Measurements from ENCODE around the gene ARHGAP29. TPM values are rescaled to one million over a fixed set of nuclear protein-coding genes. Genes with fewer than 3 reads are reported as not detected.

ARHGAP29 gene
- total and polyA plus RNA-seq, 12 donors, result 5.3 to 16.7 (median 10.4) TPM

- TF ChIP-seq, protein P1, sequence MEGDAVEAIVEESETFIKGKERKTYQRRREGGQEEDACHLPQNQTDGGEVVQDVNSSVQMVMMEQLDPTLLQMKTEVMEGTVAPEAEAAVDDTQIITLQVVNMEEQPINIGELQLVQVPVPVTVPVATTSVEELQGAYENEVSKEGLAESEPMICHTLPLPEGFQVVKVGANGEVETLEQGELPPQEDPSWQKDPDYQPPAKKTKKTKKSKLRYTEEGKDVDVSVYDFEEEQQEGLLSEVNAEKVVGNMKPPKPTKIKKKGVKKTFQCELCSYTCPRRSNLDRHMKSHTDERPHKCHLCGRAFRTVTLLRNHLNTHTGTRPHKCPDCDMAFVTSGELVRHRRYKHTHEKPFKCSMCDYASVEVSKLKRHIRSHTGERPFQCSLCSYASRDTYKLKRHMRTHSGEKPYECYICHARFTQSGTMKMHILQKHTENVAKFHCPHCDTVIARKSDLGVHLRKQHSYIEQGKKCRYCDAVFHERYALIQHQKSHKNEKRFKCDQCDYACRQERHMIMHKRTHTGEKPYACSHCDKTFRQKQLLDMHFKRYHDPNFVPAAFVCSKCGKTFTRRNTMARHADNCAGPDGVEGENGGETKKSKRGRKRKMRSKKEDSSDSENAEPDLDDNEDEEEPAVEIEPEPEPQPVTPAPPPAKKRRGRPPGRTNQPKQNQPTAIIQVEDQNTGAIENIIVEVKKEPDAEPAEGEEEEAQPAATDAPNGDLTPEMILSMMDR (IDR thresholded peaks at IDR 0.05), result no peak
- no peak for TF ChIP-seq POLR2A (IDR thresholded peaks at IDR 0.05)
- Histone ChIP-seq H3K27me3 (no peaks in the 10 kb centered on the region), H3K4me1 (replicated peaks in 1 of 2) (no peaks in the 10 kb centered on the region), H3K4me3 (no peak overlapping the region), H3K9me3 (replicated peaks in 1 of 3) (no peaks in the 10 kb centered on the region), H3K27ac (no peak overlapping the region), H3K36me3 (replicated peaks in 1 of 2) (no peaks in the 10 kb centered on the region)
- peak in 1 of 7 donors; percentile 21 for DNase-seq
- intact Hi-C loops (cut with DNase I), result no loop called here
- 67 to 87% (median 76%) methylated on average over 2 of the region's 2 CpGs for WGBS, 4 donors
Measured at GRCh38 chr1:94218332-94218731, 19.1 kb downstream of the ARHGAP29 start.

DNA sequence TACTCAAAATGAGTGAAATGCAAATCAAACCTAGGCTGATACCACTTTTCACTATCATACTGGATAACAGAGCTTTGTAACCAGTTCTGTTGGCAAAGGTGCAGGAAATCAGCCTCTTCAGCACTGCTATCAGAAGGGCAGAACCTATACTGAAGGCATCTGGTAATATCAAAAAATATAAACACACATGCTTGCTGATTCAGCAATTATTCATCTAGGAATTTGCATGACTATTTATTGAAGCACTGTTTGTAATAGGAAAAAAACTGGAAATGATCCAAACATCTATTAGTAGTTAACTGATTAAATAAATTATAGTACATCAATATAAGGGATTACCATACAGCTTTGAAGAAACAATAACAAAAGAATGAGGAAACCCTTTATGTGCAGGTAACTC lies 21.4 kb downstream of the ARHGAP29 start:
- intact Hi-C loops (cut with DNase I), result no loop called here
- Histone ChIP-seq H3K9me3 (replicated peaks in 1 of 3) (no peaks in the 10 kb centered on the region), H3K36me3 (replicated peaks in 1 of 2) (no peaks in the 10 kb centered on the region), H3K27me3 (no peaks in the 10 kb centered on the region), H3K4me1 (replicated peaks in 1 of 2) (no peaks in the 10 kb centered on the region), H3K4me3 (no peak overlapping the region), H3K27ac (no peak overlapping the region)
- no peak for TF ChIP-seq POLR2A (IDR thresholded peaks at IDR 0.05)
- TF ChIP-seq, protein P1 (IDR thresholded peaks at IDR 0.05), result no peak
- no peak for DNase-seq

GRCh38 chr1:94209982-94210381 lies 27.4 kb downstream of the ARHGAP29 start:
- no peak for TF ChIP-seq POLR2A (IDR thresholded peaks at IDR 0.05)
- TF ChIP-seq, protein P1 (IDR thresholded peaks at IDR 0.05), result no peak
- Histone ChIP-seq H3K36me3 (replicated peaks in 1 of 2) (no peaks in the 10 kb centered on the region), H3K27ac (no peak overlapping the region), H3K4me1 (replicated peaks in 1 of 2) (no peaks in the 10 kb centered on the region), H3K9me3 (replicated peaks in 1 of 3) (no peaks in the 10 kb centered on the region), H3K27me3 (no peaks in the 10 kb centered on the region), H3K4me3 (no peak overlapping the region)
- intact Hi-C loops (cut with DNase I), result no loop called here
- no peak for DNase-seq
- WGBS, 4 donors, result 82 to 94% (median 93%) methylated on average over 1 of the region's 1 CpG

DNA sequence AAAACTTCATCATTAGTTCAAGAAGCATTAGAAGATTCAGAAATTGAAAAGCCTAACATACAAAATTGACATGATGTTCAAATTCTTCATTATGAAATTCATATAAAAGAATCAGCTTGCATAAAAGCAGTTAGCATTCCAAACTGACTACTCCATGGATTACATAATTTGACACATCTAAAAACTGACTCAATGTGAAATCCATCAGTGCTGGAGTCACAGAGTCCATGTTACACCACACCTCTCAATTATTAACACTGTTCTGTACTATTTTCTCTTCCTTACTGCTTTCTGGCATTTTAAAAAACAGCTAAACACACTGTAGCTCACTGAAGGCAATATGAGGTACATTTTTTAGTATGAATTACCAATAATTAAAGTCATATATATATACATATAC lies 28.0 kb downstream of the ARHGAP29 start:
- no peak overlapping the region for H3K4me3 ChIP-seq
- DNase-seq, result no peak
- no peaks in the 10 kb centered on the region for H3K4me1 ChIP-seq (replicated peaks in 1 of 2)
- H3K36me3 ChIP-seq (replicated peaks in 1 of 2), result no peaks in the 10 kb centered on the region
- no peaks in the 10 kb centered on the region for H3K9me3 ChIP-seq (replicated peaks in 1 of 3)
- no peak overlapping the region for H3K27ac ChIP-seq
- intact Hi-C loops (cut with DNase I), result no loop called here
- no peaks in the 10 kb centered on the region for H3K27me3 ChIP-seq
- TF ChIP-seq, protein P1 (IDR thresholded peaks at IDR 0.05), result no peak
- TF ChIP-seq POLR2A (IDR thresholded peaks at IDR 0.05), result no peak

All from adrenal gland (tissue), 12 donors.